ENCODE results near the gene VN1R5.

GRCh38 chr1:247273013-247273412, 17.1 kb downstream of the VN1R5 start:
- TF ChIP-seq CTCF (IDR thresholded peaks at IDR 0.05) (no peak), POLR2A (IDR thresholded peaks at IDR 0.05) (no peak)
